NK-92 (cell line): ENCODE data around the gene ALPK1.

Experiments used
- DNase-seq: peaks from one replicate; lab custom pipeline; 2025; ENCODE audit not compliant: unreplicated experiment; lab: John Stamatoyannopoulos, UW

Gene ALPK1

GRCh38 chr4:112327965-112328733 is 31.0 kb downstream of the ALPK1 start:
- no peak for DNase-seq

DNA sequence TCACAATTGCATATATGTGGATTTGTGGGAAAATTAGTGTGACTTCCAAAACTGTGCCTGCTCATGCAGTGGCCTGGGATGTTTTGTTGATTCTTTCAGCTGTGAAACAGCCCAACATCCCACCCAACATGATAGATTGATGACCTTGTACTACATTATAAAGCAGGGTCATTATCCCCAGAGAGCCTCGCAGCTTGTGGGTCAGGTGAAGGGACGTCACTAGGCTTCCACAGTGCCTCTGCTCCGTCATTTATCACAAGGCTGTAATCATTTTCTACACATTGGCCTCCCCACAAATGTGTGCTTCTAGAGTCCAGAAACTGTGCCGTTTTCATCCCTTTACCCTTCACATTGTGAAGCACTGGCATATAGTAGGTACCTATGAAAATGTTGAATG is 31.6 kb downstream of the ALPK1 start:
- no peak for DNase-seq

DNA sequence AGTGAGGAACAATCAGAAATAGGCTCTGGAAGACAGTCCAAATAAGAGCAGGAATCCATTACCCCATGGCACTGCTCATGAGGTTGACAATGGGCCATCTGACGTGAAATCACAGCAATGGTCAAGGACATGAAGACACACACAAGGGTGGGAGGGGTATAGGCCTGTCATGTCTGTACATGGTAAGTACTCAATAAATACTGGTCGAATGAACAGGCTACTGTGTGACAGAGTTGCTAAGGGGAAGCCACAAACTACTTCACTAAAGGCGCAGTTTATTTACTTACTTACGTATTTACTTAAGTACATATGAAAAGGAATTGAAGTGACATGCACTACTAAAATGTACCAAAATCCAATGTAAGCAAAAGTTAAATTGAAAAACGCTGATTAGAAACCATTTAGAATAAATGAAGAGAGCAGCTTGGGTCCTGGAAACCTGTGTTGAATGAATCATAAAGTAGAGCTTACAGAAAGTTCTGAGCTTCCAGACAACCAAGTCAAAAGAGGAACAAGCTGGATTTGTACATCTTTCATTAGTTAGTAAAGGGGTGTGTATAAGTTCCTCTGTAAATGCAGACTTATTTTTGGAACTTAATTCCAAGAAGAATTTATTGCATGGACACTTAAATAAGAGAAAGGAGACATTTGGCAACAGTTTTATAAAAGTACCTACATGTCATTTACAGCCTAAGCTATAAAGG is 32.7 kb downstream of the ALPK1 start:
- DNase-seq, result no peak

- DNase-seq, result no peak
Measured at GRCh38 chr4:112330921-112331320, 33.8 kb downstream of the ALPK1 start.

DNA sequence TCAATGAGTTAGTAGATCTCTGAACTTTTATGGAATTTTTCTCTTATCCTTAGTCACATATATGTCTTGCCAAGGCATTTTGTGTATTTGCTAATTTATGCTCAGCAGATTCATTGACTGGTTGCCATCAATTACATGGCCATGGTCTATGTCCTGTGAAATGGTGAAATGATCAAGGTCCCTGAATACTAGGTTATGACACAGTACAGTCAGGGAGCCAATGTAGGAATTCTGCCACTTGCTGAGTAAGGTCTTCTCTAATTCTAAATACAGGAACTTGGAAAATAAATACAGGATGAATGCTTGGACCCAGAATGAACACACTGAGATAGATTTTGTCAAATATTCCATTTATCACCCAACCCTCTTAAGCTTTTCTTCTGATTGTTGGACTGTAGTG is 35.2 kb downstream of the ALPK1 start:
- no peak for DNase-seq

DNA sequence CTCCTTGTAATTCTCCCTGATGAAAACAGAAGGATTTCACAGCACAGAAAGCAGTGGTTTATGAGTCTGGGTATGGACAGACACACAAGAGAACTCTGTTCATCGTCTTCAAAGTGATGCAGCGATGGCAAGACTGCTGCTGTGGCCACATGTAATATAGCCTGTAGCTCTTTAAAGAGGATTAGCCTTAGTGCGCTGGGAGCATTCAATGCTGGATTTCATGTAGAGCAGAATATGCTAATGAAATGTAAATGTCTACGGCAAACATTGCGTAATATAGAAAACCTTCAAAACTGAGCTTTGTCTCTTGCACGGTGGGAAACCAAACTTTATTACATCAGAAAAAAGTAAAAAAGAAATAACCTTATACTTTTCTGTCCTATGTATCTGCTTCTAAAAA is 42.9 kb downstream of the ALPK1 start:
- no peak for DNase-seq

DNA sequence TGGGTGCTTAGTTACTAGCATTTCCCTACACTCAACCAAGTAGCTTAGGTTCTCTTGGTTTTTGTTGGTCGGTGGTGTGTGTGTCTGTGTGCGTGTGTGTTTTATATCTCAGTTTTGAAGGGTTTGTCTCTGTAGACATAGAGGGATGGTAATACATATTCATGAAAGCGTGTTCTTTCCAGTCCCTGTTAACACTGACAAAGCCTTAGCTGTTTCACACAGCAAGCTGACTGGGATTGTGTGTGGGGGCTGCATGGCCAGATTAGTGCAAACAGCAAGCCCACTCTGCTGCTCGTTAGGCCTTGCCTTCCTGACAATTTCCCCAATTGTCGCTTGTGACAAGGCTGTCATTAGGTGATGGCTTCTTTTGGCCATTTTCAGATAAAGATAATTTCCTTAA is 43.9 kb downstream of the ALPK1 start:
- no peak for DNase-seq

- no peak for DNase-seq
Measured at GRCh38 chr4:112343330-112344080, 46.3 kb downstream of the ALPK1 start.

- DNase-seq, result no peak
Measured at GRCh38 chr4:112348488-112349158, 51.5 kb downstream of the ALPK1 start.

- no peak for DNase-seq
Measured at GRCh38 chr4:112352736-112353135, 55.6 kb downstream of the ALPK1 start.

- no peak for DNase-seq
Measured at GRCh38 chr4:112355662-112356061, 58.5 kb downstream of the ALPK1 start.

- DNase-seq, result no peak
Measured at GRCh38 chr4:112357453-112357852, 60.3 kb downstream of the ALPK1 start.

GRCh38 chr4:112357897-112358296 is 60.7 kb downstream of the ALPK1 start:
- no peak for DNase-seq

GRCh38 chr4:112358415-112358814 is 61.2 kb downstream of the ALPK1 start:
- DNase-seq, result no peak

DNA sequence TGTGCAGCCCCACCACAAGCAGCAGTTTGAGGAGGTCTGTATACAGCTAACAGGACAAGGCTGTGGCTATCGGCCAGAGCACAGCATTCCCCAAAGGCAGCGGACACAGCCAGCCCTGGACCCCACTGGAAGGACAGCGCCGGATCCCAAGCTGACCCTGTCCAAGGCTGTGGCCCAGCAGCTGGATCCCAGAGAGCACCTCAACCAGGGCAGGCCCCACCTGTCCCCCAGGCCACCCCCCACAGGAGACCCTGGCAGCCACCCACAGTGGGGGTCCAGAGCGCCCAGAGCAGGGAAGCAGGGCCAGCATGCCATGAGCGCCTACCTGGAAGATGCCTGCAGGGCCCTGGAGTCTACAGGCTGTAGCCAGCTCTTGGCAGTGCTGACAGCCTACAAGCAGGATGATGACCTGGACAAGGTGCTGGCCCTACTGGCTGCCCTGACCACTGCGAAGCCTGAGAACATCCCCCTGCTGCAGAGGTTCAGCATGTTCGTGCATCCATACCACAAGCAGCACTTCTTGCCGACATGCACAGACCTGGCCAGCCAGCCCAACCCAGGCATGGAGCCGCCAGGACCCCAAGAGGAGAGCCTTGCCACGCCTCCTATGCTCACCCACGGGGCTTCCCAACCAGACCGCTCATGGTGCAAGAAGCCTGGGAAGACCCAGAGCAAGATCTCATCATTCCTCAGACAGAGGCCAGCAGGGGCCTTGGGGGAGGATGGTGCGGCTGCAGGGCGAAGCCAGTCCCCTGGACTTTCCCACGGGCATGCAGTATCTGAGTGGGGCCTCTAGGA is 62.0 kb downstream of the ALPK1 start:
- no peak for DNase-seq

DNA sequence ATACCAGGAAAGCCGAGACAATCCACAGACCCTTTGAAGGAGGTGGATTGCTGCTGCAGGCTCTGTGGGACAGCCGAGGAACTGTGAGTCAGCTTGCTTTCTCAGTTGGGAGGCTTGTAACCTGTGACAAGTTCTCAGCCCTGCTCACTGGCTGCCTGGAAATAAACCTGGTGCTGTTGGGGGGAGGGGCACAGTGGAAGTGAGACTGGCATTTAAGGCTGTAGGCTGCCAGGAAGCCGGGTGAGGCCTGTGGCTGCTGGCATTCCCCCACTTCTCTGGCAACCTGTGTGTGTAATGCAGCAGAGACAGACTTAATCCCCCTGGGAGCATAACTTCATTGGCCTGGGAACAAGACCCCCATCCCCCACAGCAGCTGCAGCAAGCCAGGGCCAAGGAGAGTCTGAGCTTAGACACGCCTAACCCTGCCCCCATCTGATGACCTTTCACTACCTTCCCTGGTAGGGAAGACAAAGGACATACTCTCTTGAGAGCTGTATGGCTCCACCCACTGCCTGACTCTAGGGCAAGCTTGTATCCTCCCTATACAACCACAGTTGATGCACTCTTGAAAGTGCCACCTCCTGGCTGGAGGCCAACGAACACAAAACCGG is 64.1 kb downstream of the ALPK1 start:
- DNase-seq, result no peak

DNA sequence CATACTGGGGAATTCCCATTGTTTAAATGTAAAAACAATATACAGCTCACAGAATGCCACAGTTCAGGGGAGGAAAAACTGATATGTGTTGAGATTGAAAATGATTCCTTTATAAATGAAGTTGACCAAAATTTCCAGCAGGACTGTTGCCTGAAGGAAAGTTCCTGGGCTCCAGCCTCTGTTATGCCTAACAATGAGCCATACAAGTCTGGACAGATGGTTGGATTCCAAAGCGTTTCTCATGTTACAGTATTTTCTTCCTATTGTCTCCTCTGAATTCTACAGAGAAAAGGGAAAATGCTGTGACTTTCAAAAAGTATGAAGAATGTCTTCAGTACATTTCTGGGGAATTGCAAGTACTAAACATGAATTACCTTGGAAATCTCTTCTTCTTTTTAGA is 73.3 kb downstream of the ALPK1 start:
- DNase-seq, result no peak

- no peak for DNase-seq
Measured at GRCh38 chr4:112371361-112371760, 74.2 kb downstream of the ALPK1 start.

GRCh38 chr4:112374850-112375249 is 77.7 kb downstream of the ALPK1 start:
- DNase-seq, result no peak

GRCh38 chr4:112377171-112377570 is 80.0 kb downstream of the ALPK1 start:
- no peak for DNase-seq
